Skin of body (tissue), 3 donors: ENCODE results near the gene EIF2S3B. TPM values are rescaled to one million over a fixed set of nuclear protein-coding genes. Genes with fewer than 3 reads are reported as not detected.

ENCODE experiments used
- DNase-seq: peaks from one replicate; lab custom pipeline; 2025; lab: John Stamatoyannopoulos, UW
- small RNA-seq: library from RNA; depleted of rRNA; stranded (forward); fragments of <200 nt; gene quantifications from one replicate; pipeline ENCODE3, GENCODE V24; 2014; ENCODE audit warnings: low replicate concordance
- total RNA-seq: library from RNA; depleted of rRNA; stranded (reverse); fragments of >200 nt; gene quantifications from one replicate; pipeline ENCODE4 v1.2.3, GENCODE V29; 2014

Gene EIF2S3B
- total RNA-seq, 1 donor from 2014 or later, result 0.99 TPM

GRCh38 chr12:10554228-10554755 is 48.6 kb downstream of the EIF2S3B start:
- DNase-seq, result no peak

GRCh38 chr12:10554756-10555481 is 49.2 kb downstream of the EIF2S3B start:
- no peak for DNase-seq

GRCh38 chr12:10557329-10557728 is 51.6 kb downstream of the EIF2S3B start:
- no peak for DNase-seq

GRCh38 chr12:10557766-10558165 is 52.1 kb downstream of the EIF2S3B start:
- DNase-seq, result no peak

Small RNA genes within 50 kb of the gene (small RNA-seq; reads per million reads assigned to genes)
- not detected for gene SLC25A39P2

Other genes with a start within 250 kb of the EIF2S3B start
- 0.79 TPM for gene KLRD1, start 198.0 kb upstream of the EIF2S3B start, total RNA-seq
- 0.69 TPM for gene KLRK1, start 115.8 kb upstream of the EIF2S3B start, total RNA-seq
- gene KLRC4, start 96.1 kb upstream of the EIF2S3B start, total RNA-seq, result 0.39 TPM
- gene KLRC3, start 85.3 kb upstream of the EIF2S3B start, total RNA-seq, result 0.30 TPM
- not detected for gene KLRC2, start 69.9 kb upstream of the EIF2S3B start, total RNA-seq
- 0.99 TPM for gene KLRC1, start 52.5 kb upstream of the EIF2S3B start, total RNA-seq
- gene MAGOHB, start 107.7 kb downstream of the EIF2S3B start, total RNA-seq, result 27.0 TPM
- gene STYK1, start 168.2 kb downstream of the EIF2S3B start, total RNA-seq, result 0.39 TPM
- 162 TPM for gene YBX3, start 217.4 kb downstream of the EIF2S3B start, total RNA-seq